GM18870 (cell line): ENCODE data around the gene ADCY6.

Source experiments
- ATAC-seq: cut with Tn5 transposase; IDR thresholded peaks from one replicate; pipeline ENCODE4 v1.9.1; 2021; ENCODE audit warnings: moderate library complexity; ENCODE audit not compliant: unreplicated experiment

ADCY6 gene

GRCh38 chr12:48786591-48787544, 2.0 kb downstream of the ADCY6 start:
- no peak for ATAC-seq

- ATAC-seq: no peak
Measured at GRCh38 chr12:48783432-48783831, 5.5 kb downstream of the ADCY6 start.

GRCh38 chr12:48782457-48783395, 6.2 kb downstream of the ADCY6 start:
- ATAC-seq: no peak

- ATAC-seq: no peak
Measured at GRCh38 chr12:48781750-48782456, 7.0 kb downstream of the ADCY6 start.

- ATAC-seq: no peak
Measured at GRCh38 chr12:48780381-48781025, 8.4 kb downstream of the ADCY6 start.

- ATAC-seq: no peak
Measured at GRCh38 chr12:48779869-48780268, 9.0 kb downstream of the ADCY6 start.

- no peak for ATAC-seq
Measured at GRCh38 chr12:48777501-48778400, 11.1 kb downstream of the ADCY6 start.

GRCh38 chr12:48776956-48777355, 11.9 kb downstream of the ADCY6 start:
- ATAC-seq: no peak

- no peak for ATAC-seq
Measured at GRCh38 chr12:48775991-48776649, 12.8 kb downstream of the ADCY6 start.

- no peak for ATAC-seq
Measured at GRCh38 chr12:48775299-48775698, 13.6 kb downstream of the ADCY6 start.

- ATAC-seq: no peak
Measured at GRCh38 chr12:48774516-48774915, 14.4 kb downstream of the ADCY6 start.

GRCh38 chr12:48773686-48774085, 15.2 kb downstream of the ADCY6 start:
- ATAC-seq: no peak

- ATAC-seq: no peak
Measured at GRCh38 chr12:48771588-48772112, 17.2 kb downstream of the ADCY6 start.

- ATAC-seq: no peak
Measured at GRCh38 chr12:48770756-48771155, 18.1 kb downstream of the ADCY6 start.

- no peak for ATAC-seq
Measured at GRCh38 chr12:48768736-48769135, 20.2 kb downstream of the ADCY6 start.

- no peak for ATAC-seq
Measured at GRCh38 chr12:48768147-48768546, 20.7 kb downstream of the ADCY6 start.

- ATAC-seq: no peak
Measured at GRCh38 chr12:48767521-48767920, 21.4 kb downstream of the ADCY6 start.

- no peak for ATAC-seq
Measured at GRCh38 chr12:48767047-48767446, 21.8 kb downstream of the ADCY6 start.

GRCh38 chr12:48765753-48766162, 23.1 kb downstream of the ADCY6 start:
- no peak for ATAC-seq
